Astrocyte (in vitro differentiated cells and primary cell): ENCODE measurements around the gene CDR2L. TPM values are rescaled to one million over a fixed set of nuclear protein-coding genes. Genes with fewer than 3 reads are reported as not detected.

Experiments used
- DNase-seq: peaks from one replicate; pipeline ENCODE4 v3.0.0-alpha.2; 2010; ENCODE audit warnings: low read depth
- FAIRE-seq: peaks from 2 replicates; lab custom pipeline; 2011; peaks lifted over from hg19 to GRCh38; lab: Jason Lieb, UNC
- H2AFZ ChIP-seq: 2 replicates; pipeline ENCODE4 v1.6.0; 2012; ENCODE audit warnings: low read depth, low read length, inconsistent platforms
- H3K27ac ChIP-seq: 2 replicates; pipeline ENCODE4 v1.5.1; 2011; ENCODE audit warnings: low read depth, low read length, inconsistent platforms
- H3K27me3 ChIP-seq: 2 replicates; pipeline ENCODE4 v1.6.0; 2011; ENCODE audit warnings: low read length, inconsistent platforms; ENCODE audit not compliant: insufficient read depth
- H3K36me3 ChIP-seq: 2 replicates; pipeline ENCODE4 v1.5.1; 2011; ENCODE audit warnings: low read length, inconsistent platforms; ENCODE audit not compliant: insufficient read depth
- H3K4me1 ChIP-seq: 2 replicates; pipeline ENCODE4 v1.5.1; 2011; ENCODE audit warnings: low read length, inconsistent platforms; ENCODE audit not compliant: insufficient read depth
- H3K4me2 ChIP-seq: 2 replicates; pipeline ENCODE4 v1.6.0; 2012; ENCODE audit warnings: low read length, inconsistent platforms
- H3K4me3 ChIP-seq: 2 replicates; pipeline ENCODE4 v1.5.1; 2011; ENCODE audit warnings: low read depth, mild to moderate bottlenecking, low read length, inconsistent platforms; ENCODE audit not compliant: insufficient read depth
- H3K79me2 ChIP-seq: 2 replicates; pipeline ENCODE4 v1.6.0; 2012; ENCODE audit warnings: mild to moderate bottlenecking, low read length, inconsistent platforms; ENCODE audit not compliant: insufficient read depth
- H3K9ac ChIP-seq: 2 replicates; pipeline ENCODE4 v1.6.0; 2012; ENCODE audit warnings: mild to moderate bottlenecking, low read length, inconsistent platforms
- H3K9me3 ChIP-seq: 2 replicates; pipeline ENCODE4 v1.5.1; 2012; ENCODE audit warnings: low read depth, mild to moderate bottlenecking, low read length, inconsistent platforms; ENCODE audit not compliant: insufficient read depth
- H4K20me1 ChIP-seq: 2 replicates; pipeline ENCODE4 v1.6.0; 2012; ENCODE audit warnings: low read length, inconsistent platforms; ENCODE audit not compliant: insufficient read depth
- H3K27ac Mint-ChIP-seq: one replicate; pipeline ENCODE4 v1.8.0; 2021; ENCODE audit warnings: mild to moderate bottlenecking, mixed read lengths; ENCODE audit not compliant: unreplicated experiment
- H3K27me3 Mint-ChIP-seq: one replicate; pipeline ENCODE4 v1.8.0; 2021; ENCODE audit warnings: low read depth, mixed read lengths; ENCODE audit not compliant: unreplicated experiment
- H3K36me3 Mint-ChIP-seq: one replicate; pipeline ENCODE4 v1.8.0; 2021; ENCODE audit warnings: low read depth, mixed read lengths; ENCODE audit not compliant: unreplicated experiment
- H3K4me1 Mint-ChIP-seq: one replicate; pipeline ENCODE4 v1.8.0; 2021; ENCODE audit warnings: low read depth, mixed read lengths; ENCODE audit not compliant: unreplicated experiment
- H3K4me3 Mint-ChIP-seq: one replicate; pipeline ENCODE4 v1.8.0; 2021; ENCODE audit warnings: mild to moderate bottlenecking, moderate library complexity, mixed read lengths; ENCODE audit not compliant: unreplicated experiment
- H3K9me3 Mint-ChIP-seq: one replicate; pipeline ENCODE4 v1.8.0; 2021; ENCODE audit warnings: mild to moderate bottlenecking, mixed read lengths; ENCODE audit not compliant: unreplicated experiment
- EZH2 ChIP-seq: IDR thresholded peaks from 2 replicates; pipeline ENCODE4 v1.6.1; 2012; ENCODE audit warnings: mild to moderate bottlenecking, low read length, inconsistent platforms; ENCODE audit not compliant: insufficient read depth
- total RNA-seq: library from RNA; stranded (reverse); gene quantifications from 2 replicates; pipeline ENCODE4 v1.2.1, GENCODE V29; 2021
- TF ChIP-seq, protein P1 (sequence below): IDR thresholded peaks from 2 replicates; pipeline ENCODE4 v1.5.1; 2011; ENCODE audit warnings: low read depth, mild to moderate bottlenecking, inconsistent platforms, low read length, moderate library complexity; ENCODE audit not compliant: insufficient read depth

The CDR2L gene
- total RNA-seq, 1 donor from 2014 or later = 59.1 TPM

DNA sequence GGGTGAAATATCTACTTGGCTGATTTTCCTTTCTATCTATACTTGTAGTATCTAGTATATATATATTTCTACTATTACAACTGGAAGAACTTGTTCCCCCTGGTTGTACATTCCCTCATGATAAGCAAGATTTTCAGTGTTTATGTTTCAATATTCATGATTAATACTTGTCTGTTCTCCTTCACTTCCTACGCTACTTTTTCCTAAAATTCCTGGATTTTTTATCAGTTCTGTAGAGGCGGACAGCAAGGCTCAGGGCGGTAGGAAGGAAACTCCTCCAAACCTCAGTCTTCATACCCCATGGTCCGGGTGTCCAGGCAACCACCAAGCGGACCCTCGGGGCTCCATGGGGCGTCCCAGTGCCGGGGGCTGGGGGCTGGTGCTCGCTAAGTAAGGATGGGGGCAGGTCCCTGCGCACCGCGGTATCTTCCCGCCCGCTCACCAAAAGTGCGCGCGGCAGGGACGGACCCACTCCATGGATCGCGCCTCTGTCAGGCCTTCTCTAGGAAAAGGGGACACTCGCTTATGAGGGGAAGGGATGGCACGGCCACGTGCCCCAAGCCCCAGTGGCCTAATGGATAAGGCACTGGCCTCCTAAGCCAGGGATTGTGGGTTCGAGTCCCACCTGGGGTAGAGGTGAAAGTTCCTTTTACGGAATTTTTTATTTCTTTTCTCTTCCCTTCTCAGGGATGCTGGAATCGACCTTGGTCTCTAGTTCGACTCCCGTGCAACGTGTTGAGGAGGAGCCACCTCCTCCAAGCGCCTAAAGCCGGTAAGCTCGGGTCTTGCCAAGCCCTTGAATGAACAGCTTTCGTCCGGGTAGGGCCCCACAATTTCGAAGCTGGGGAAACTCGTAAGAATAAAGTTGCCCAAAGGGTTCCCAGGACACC, 46.2 kb downstream of the CDR2L start:
- Mint-ChIP-seq H3K27me3 (peaks cover 6% of the 10 kb centered on the region), H3K4me3 (peak overlapping the region; percentile 96), H3K36me3 (peaks cover 6% of the 10 kb centered on the region), H3K9me3 (peaks cover 9% of the 10 kb centered on the region), H3K27ac (peak overlapping the region; percentile 95), H3K4me1 (no peaks in the 10 kb centered on the region)
- Histone ChIP-seq H3K9me3 (peaks cover 10% of the 10 kb centered on the region), H3K9ac (peak overlapping the region; percentile 99), H3K79me2 (no peaks in the 10 kb centered on the region), H3K4me3 (peak overlapping the region; percentile 99), H3K36me3 (peaks cover 3% of the 10 kb centered on the region), H3K4me1 (peaks cover 19% of the 10 kb centered on the region), H4K20me1 (peaks cover 3% of the 10 kb centered on the region), H2AFZ (peak overlapping the region; percentile 75), H3K4me2 (peak overlapping the region; percentile 99), H3K27ac (peak overlapping the region; percentile 1), H3K27me3 (no peaks in the 10 kb centered on the region)
- DNase-seq = peak; percentile 78
- no peak for TF ChIP-seq EZH2
- TF ChIP-seq, protein P1, sequence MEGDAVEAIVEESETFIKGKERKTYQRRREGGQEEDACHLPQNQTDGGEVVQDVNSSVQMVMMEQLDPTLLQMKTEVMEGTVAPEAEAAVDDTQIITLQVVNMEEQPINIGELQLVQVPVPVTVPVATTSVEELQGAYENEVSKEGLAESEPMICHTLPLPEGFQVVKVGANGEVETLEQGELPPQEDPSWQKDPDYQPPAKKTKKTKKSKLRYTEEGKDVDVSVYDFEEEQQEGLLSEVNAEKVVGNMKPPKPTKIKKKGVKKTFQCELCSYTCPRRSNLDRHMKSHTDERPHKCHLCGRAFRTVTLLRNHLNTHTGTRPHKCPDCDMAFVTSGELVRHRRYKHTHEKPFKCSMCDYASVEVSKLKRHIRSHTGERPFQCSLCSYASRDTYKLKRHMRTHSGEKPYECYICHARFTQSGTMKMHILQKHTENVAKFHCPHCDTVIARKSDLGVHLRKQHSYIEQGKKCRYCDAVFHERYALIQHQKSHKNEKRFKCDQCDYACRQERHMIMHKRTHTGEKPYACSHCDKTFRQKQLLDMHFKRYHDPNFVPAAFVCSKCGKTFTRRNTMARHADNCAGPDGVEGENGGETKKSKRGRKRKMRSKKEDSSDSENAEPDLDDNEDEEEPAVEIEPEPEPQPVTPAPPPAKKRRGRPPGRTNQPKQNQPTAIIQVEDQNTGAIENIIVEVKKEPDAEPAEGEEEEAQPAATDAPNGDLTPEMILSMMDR = no peak
- no peak for FAIRE-seq

DNA sequence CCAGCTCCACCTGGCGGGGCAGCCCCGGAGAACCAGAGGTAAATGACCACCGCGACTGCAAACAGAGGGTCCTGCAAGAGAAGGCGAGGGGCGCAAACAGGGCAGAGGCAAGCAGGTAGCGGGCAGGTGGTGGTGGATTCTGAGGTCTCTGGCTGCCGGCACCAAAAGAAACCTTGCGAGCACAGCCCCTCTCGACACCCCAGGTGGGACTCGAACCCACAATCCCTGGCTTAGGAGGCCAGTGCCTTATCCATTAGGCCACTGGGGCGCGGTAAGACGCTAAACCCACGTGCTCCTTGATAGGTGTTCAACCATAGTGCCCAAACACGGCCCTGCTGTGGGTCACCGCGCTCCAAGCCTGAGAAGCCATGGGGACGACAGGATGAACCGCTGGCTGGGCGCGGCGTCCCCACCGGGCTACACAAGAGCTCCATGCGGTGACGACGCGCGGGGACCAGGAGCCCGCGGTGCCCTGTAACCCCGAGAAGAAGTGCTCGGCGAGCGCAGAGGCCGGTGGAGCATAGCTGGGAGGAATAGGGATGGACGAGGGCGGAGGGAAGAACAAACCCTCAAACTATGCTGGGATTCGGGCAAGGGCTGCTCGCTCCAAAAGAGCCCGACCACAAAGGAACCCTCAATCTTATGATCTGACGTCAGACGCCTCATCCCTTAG, 46.9 kb downstream of the CDR2L start:
- peak overlapping the region; percentile 99 for H3K9ac ChIP-seq
- peaks cover 10% of the 10 kb centered on the region for H3K9me3 ChIP-seq
- peaks cover 5% of the 10 kb centered on the region for H3K36me3 ChIP-seq
- no peak for TF ChIP-seq EZH2
- TF ChIP-seq, protein P1 = no peak
- H3K4me1 ChIP-seq = peaks cover 19% of the 10 kb centered on the region
- no peaks in the 10 kb centered on the region for H3K79me2 ChIP-seq
- H3K4me3 ChIP-seq = peak overlapping the region; percentile 99
- H3K27ac ChIP-seq = peak overlapping the region; percentile 98
- peaks cover 7% of the 10 kb centered on the region for H3K9me3 Mint-ChIP-seq
- DNase-seq = peak; percentile 71
- peak overlapping the region; percentile 96 for H3K4me3 Mint-ChIP-seq
- H3K36me3 Mint-ChIP-seq = peaks cover 9% of the 10 kb centered on the region
- peak overlapping the region; percentile 100 for H2AFZ ChIP-seq
- no peaks in the 10 kb centered on the region for H3K27me3 ChIP-seq
- peaks cover 6% of the 10 kb centered on the region for H3K27me3 Mint-ChIP-seq
- peak overlapping the region; percentile 99 for H3K4me2 ChIP-seq
- peaks cover 3% of the 10 kb centered on the region for H4K20me1 ChIP-seq
- FAIRE-seq = no peak
- peak overlapping the region; percentile 95 for H3K27ac Mint-ChIP-seq
- no peaks in the 10 kb centered on the region for H3K4me1 Mint-ChIP-seq
